ENCODE measurements around the gene TLDC2. TPM values are rescaled to one million over a fixed set of nuclear protein-coding genes. Genes with fewer than 3 reads are reported as not detected.
"Not testable (repeated sequence)": the region's sequence is repeated elsewhere in the genome, so short reads cannot be mapped to it uniquely, and the experiment has no call there.

Gene TLDC2
- total and polyA plus RNA-seq, 11 donors: 0.15 TPM; not detected in 10

- no peaks in the 10 kb centered on the region for H3K27me3 ChIP-seq
- peak overlapping the region in 1 of 12 donors; percentile 45 for H3K27ac ChIP-seq
- DNase-seq: no peak
- H3K36me3 ChIP-seq: peaks cover 0 to 99% (median 82%) of the 10 kb centered on the region in 9 donors
- H3K4me1 ChIP-seq: peaks cover 0 to 70% (median 12%) of the 10 kb centered on the region in 12 donors
- intact Hi-C loops (cut with DNase I): no loop called here
- ATAC-seq: no peak
- 67 to 81% (median 73%) methylated on average over 11 of the region's 11 CpGs for WGBS, 4 donors
- no peak overlapping the region for H3K4me3 ChIP-seq
- H3K9me3 ChIP-seq: no peaks in the 10 kb centered on the region
- TF ChIP-seq POLR2A (IDR thresholded peaks at IDR 0.05): no peak
- TF ChIP-seq CTCF (IDR thresholded peaks at IDR 0.05): no peak
These were observed 56.8 kb downstream of the TLDC2 start for GRCh38 chr20:36932476-36933426.

DNA sequence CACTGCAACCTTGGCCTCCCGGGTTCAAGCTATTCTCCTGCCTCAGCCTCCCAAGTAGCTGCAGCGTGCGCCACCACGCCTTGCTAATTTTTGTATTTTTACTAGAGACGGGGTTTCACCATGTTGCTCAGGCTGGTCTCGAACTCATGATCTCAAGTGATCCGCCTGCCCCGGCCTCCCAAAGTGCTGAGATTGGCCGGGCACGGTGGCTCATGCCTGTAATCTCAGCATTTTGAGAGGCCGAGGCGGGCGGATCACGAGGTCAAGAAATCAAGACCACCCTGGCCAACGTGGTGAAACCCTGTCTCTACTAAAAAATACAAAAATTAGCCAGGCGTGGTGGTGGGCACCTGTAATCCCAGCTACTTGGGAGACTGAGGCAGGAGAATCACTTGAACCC lies 57.6 kb downstream of the TLDC2 start:
- H3K9me3 ChIP-seq; DNase-seq; ATAC-seq; H3K4me3 ChIP-seq; intact Hi-C loops (cut with DNase I); H3K27ac ChIP-seq; H3K27me3 ChIP-seq: not testable (repeated sequence)
- 95 to 98% (median 96%) methylated on average over 16 of the region's 16 CpGs for WGBS, 4 donors
- Histone ChIP-seq H3K4me1 (peaks cover 0 to 78% (median 13%) of the 10 kb centered on the region in 12 donors), H3K36me3 (peaks cover 0 to 99% (median 77%) of the 10 kb centered on the region in 9 donors)

- ATAC-seq: no peak
- H3K27me3 ChIP-seq: no peaks in the 10 kb centered on the region
- 84 to 99% (median 92%) methylated on average over 8 of the region's 8 CpGs for WGBS, 4 donors
- H3K27ac ChIP-seq: peak overlapping the region in 10 of 12 donors; percentile 24 to 71 (median 48)
- intact Hi-C loops (cut with DNase I): no loop called here
- H3K4me1 ChIP-seq: peaks cover 0 to 88% (median 13%) of the 10 kb centered on the region in 12 donors
- H3K4me3 ChIP-seq: no peak overlapping the region
- H3K9me3 ChIP-seq: no peaks in the 10 kb centered on the region
- peaks cover 0 to 99% (median 66%) of the 10 kb centered on the region in 9 donors for H3K36me3 ChIP-seq
- no peak for TF ChIP-seq POLR2A (IDR thresholded peaks at IDR 0.05)
- no peak for TF ChIP-seq CTCF (IDR thresholded peaks at IDR 0.05)
- DNase-seq: no peak
These were observed 60.4 kb downstream of the TLDC2 start for GRCh38 chr20:36936341-36936740.

DNA sequence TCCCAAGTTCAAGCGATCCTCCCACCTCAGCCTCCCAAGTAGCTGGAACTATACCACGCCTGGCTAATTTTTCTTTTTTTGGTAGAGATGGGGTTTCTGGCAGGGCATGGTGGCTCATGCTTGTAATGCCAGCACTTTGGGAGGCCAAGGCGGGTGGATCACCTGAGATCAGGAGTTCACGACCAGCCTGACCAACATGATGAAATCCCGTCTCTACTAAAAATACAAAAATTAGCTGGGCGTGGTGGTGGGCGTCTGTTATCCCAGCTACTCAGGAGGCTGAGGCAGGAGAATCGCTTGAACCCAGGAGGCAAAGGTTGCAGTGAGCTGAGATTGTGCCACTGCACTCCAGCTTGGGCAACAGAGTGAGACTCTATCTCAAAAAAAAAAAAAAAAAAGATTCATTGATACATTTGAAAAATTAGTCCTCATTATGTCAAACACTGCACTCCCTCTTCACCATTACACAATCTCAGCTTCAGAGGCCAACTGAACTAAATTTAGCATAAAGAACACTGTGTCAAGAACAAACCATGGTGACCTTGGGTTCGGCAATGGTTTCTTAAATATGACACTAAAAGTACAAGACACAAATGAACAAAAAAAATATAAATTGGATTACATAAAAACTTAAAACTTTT lies 60.9 kb downstream of the TLDC2 start:
- 67 to 87% (median 78%) methylated on average over 9 of the region's 9 CpGs for WGBS, 4 donors
- H3K9me3 ChIP-seq; H3K4me3 ChIP-seq; DNase-seq; H3K27me3 ChIP-seq; intact Hi-C loops (cut with DNase I): not testable (repeated sequence)
- H3K4me1 ChIP-seq: peaks cover 0 to 88% (median 16%) of the 10 kb centered on the region in 12 donors
- peaks cover 0 to 99% (median 64%) of the 10 kb centered on the region in 9 donors for H3K36me3 ChIP-seq
- ATAC-seq: peak; percentile 60 to 82 (median 78)
- H3K27ac ChIP-seq: peak overlapping the region; percentile 29 to 71 (median 51)

DNA sequence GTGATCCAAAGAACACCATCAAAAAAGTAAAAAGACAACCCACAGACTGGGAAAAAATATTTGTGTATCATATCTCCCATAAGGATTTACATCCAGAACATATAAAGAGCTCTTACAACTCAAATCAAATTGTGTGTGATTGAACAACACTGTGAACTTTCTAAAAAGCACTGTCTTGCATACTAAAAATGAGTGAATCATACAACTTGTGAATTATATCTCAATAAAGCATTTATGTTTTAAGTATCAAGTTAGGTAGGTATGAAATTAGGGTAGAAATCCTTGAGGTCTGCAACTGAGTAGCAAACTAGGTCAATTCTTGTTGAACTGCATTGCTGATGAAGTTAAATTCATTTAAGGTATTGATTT lies 61.4 kb downstream of the TLDC2 start:
- Histone ChIP-seq H3K4me3 (no peak overlapping the region), H3K36me3 (peaks cover 0 to 100% (median 65%) of the 10 kb centered on the region in 9 donors), H3K27ac (peak overlapping the region in 11 of 12 donors; percentile 29 to 71 (median 53)), H3K27me3 (no peaks in the 10 kb centered on the region), H3K9me3 (no peaks in the 10 kb centered on the region), H3K4me1 (peaks cover 0 to 88% (median 17%) of the 10 kb centered on the region in 12 donors)
- no peak for TF ChIP-seq CTCF (IDR thresholded peaks at IDR 0.05)
- no peak for TF ChIP-seq POLR2A (IDR thresholded peaks at IDR 0.05)
- DNase-seq: no peak
- no peak for ATAC-seq
- intact Hi-C loops (cut with DNase I): no loop called here
